ENCODE data around the gene MAN2A2.
"Not testable (repeated sequence)": the region's sequence is repeated elsewhere in the genome, so short reads cannot be mapped to it uniquely, and the experiment has no call there.

The MAN2A2 gene

GRCh38 chr15:90873488-90873997 is 29.6 kb upstream of the MAN2A2 start:
- H3K9me2 ChIP-seq (replicated peaks; ENCODE audit: control insufficient read depth, low read length) = no peaks in the 10 kb centered on the region
- H3F3A ChIP-seq (ENCODE audit: control insufficient read depth, insufficient read depth) = peaks cover 15% of the 10 kb centered on the region
- TF ChIP-seq EZH2phosphoT487 (IDR thresholded peaks at IDR 0.05; ENCODE audit: borderline replicate concordance, low read length) (no peak), CTCF (IDR thresholded peaks at IDR 0.05; ENCODE audit: low read depth, low read length, poor library complexity, severe bottlenecking) (no peak)
- H3K4me1 ChIP-seq (ENCODE audit: control insufficient read depth, low read length) = peaks cover 32% of the 10 kb centered on the region
- H3K79me2 ChIP-seq (ENCODE audit: control insufficient read depth, low read length) = peaks cover 36% of the 10 kb centered on the region
- H3K36me3 ChIP-seq (ENCODE audit: control insufficient read depth, low read length) = peaks cover 21% of the 10 kb centered on the region
- no peak overlapping the region for H3K27ac ChIP-seq (ENCODE audit: low read depth, low read length)
- H4K20me1 ChIP-seq (ENCODE audit: control insufficient read depth, insufficient read depth, low read depth, low read length) = 0 out of 2 replicates have a peak, but pooled peaks cover 5% of the 10 kb centered on the region
- H3K9me3 ChIP-seq (ENCODE audit: control insufficient read depth, insufficient read depth, low read length) = no peaks in the 10 kb centered on the region
- no peak overlapping the region; the same call in 1 of the 2 replicates for H3K4me2 ChIP-seq (ENCODE audit: low read length)
- no peak overlapping the region for H3K4me3 ChIP-seq (ENCODE audit: low read length)
- no peaks in the 10 kb centered on the region for H3K27me3 ChIP-seq (ENCODE audit: control insufficient read depth, low read length)

GRCh38 chr15:90873998-90874605 is 29.0 kb upstream of the MAN2A2 start:
- H3K4me1 ChIP-seq (ENCODE audit: control insufficient read depth, low read length) = peaks cover 31% of the 10 kb centered on the region
- H3K9me2 ChIP-seq (replicated peaks; ENCODE audit: control insufficient read depth, low read length) = no peaks in the 10 kb centered on the region
- no peak overlapping the region for H3K4me2 ChIP-seq (ENCODE audit: low read length)
- H3K27ac ChIP-seq (ENCODE audit: low read depth, low read length) = no peak overlapping the region
- H3K79me2 ChIP-seq (ENCODE audit: control insufficient read depth, low read length) = peaks cover 36% of the 10 kb centered on the region
- no peak overlapping the region for H3K4me3 ChIP-seq (ENCODE audit: low read length)
- 0 out of 2 replicates have a peak, but pooled peaks cover 5% of the 10 kb centered on the region for H4K20me1 ChIP-seq (ENCODE audit: control insufficient read depth, insufficient read depth, low read depth, low read length)
- no peaks in the 10 kb centered on the region for H3K9me3 ChIP-seq (ENCODE audit: control insufficient read depth, insufficient read depth, low read length)
- peaks cover 22% of the 10 kb centered on the region for H3K36me3 ChIP-seq (ENCODE audit: control insufficient read depth, low read length)
- no peak for TF ChIP-seq CTCF (IDR thresholded peaks at IDR 0.05; ENCODE audit: low read depth, low read length, poor library complexity, severe bottlenecking)
- no peak for TF ChIP-seq EZH2phosphoT487 (IDR thresholded peaks at IDR 0.05; ENCODE audit: borderline replicate concordance, low read length)
- H3K27me3 ChIP-seq (ENCODE audit: control insufficient read depth, low read length) = no peaks in the 10 kb centered on the region
- peaks cover 15% of the 10 kb centered on the region for H3F3A ChIP-seq (ENCODE audit: control insufficient read depth, insufficient read depth)

- not testable (repeated sequence) for H3K9me3 ChIP-seq (ENCODE audit: control insufficient read depth, insufficient read depth, low read length); H3K27me3 ChIP-seq (ENCODE audit: control insufficient read depth, low read length); H3F3A ChIP-seq (ENCODE audit: control insufficient read depth, insufficient read depth); H3K4me3 ChIP-seq (ENCODE audit: low read length); H3K4me2 ChIP-seq (ENCODE audit: low read length); H4K20me1 ChIP-seq (ENCODE audit: control insufficient read depth, insufficient read depth, low read depth, low read length); H3K27ac ChIP-seq (ENCODE audit: low read depth, low read length); H3K9me2 ChIP-seq (replicated peaks; ENCODE audit: control insufficient read depth, low read length)
- H3K79me2 ChIP-seq (ENCODE audit: control insufficient read depth, low read length) = peaks cover 36% of the 10 kb centered on the region
- H3K4me1 ChIP-seq (ENCODE audit: control insufficient read depth, low read length) = peaks cover 22% of the 10 kb centered on the region
- peaks cover 26% of the 10 kb centered on the region for H3K36me3 ChIP-seq (ENCODE audit: control insufficient read depth, low read length)
These were observed 28.1 kb upstream of the MAN2A2 start for GRCh38 chr15:90874986-90875385.

GRCh38 chr15:90875549-90875981 is 27.5 kb upstream of the MAN2A2 start:
- Histone ChIP-seq H3K4me3 (ENCODE audit: low read length) (no peak overlapping the region), H3K9me3 (ENCODE audit: control insufficient read depth, insufficient read depth, low read length) (no peaks in the 10 kb centered on the region), H3K4me2 (ENCODE audit: low read length) (no peak overlapping the region), H3K79me2 (ENCODE audit: control insufficient read depth, low read length) (peaks cover 36% of the 10 kb centered on the region), H3K36me3 (ENCODE audit: control insufficient read depth, low read length) (peaks cover 29% of the 10 kb centered on the region), H3K27me3 (ENCODE audit: control insufficient read depth, low read length) (no peaks in the 10 kb centered on the region), H3K27ac (ENCODE audit: low read depth, low read length) (no peak overlapping the region), H3F3A (ENCODE audit: control insufficient read depth, insufficient read depth) (peaks cover 2% of the 10 kb centered on the region), H3K4me1 (ENCODE audit: control insufficient read depth, low read length) (peaks cover 16% of the 10 kb centered on the region), H3K9me2 (replicated peaks; ENCODE audit: control insufficient read depth, low read length) (no peaks in the 10 kb centered on the region), H4K20me1 (ENCODE audit: control insufficient read depth, insufficient read depth, low read depth, low read length) (0 out of 2 replicates have a peak, but pooled peaks cover 5% of the 10 kb centered on the region)
- no peak for TF ChIP-seq CTCF (IDR thresholded peaks at IDR 0.05; ENCODE audit: low read depth, low read length, poor library complexity, severe bottlenecking)
- TF ChIP-seq EZH2phosphoT487 (IDR thresholded peaks at IDR 0.05; ENCODE audit: borderline replicate concordance, low read length) = no peak

Data from DOHH2 (cell line).